ENCODE data around the gene DZIP1. TPM values are rescaled to one million over a fixed set of nuclear protein-coding genes. Genes with fewer than 3 reads are reported as not detected.

DZIP1 gene
- total and polyA plus RNA-seq, 2 of the 13 experiments (the other 11 are each of a cell fraction or from before 2014, with no cell fraction given), result 11.0 to 36.7 TPM

GRCh38 chr13:95676762-95677563 is 32.5 kb upstream of the DZIP1 start, which contains the start of gene DNAJC3 (continued):
- TF ChIP-seq ZBTB46 (CRISPR knock-in tag; IDR thresholded peaks at IDR 0.05; ENCODE audit: borderline replicate concordance) (no peak), KAT8 (CRISPR knock-in tag; IDR thresholded peaks at IDR 0.05) (peak; percentile 80), ARID2 (CRISPR knock-in tag; IDR thresholded peaks at IDR 0.05; ENCODE audit: borderline replicate concordance) (peak; percentile 77; the same call in 1 of the 2 replicates), ZNF282 (IDR thresholded peaks at IDR 0.05; ENCODE audit: partially characterized antibody) (no peak), HINFP (CRISPR knock-in tag; IDR thresholded peaks at IDR 0.05; ENCODE audit: low read depth) (peak; percentile 38; the same call in 1 of the 2 replicates), ZNF841 (CRISPR knock-in tag; IDR thresholded peaks at IDR 0.05; ENCODE audit: borderline replicate concordance) (no peak), NAIF1 (CRISPR knock-in tag; IDR thresholded peaks at IDR 0.05; ENCODE audit: borderline replicate concordance) (no peak; the same call in 1 of the 2 replicates), ZNF788 (CRISPR knock-in tag; IDR thresholded peaks at IDR 0.05; ENCODE audit: borderline replicate concordance) (peak; percentile 45; the same call in 1 of the 2 replicates), PATZ1 (CRISPR knock-in tag; IDR thresholded peaks at IDR 0.05) (peak; percentile 17), ZNF12 (CRISPR knock-in tag; IDR thresholded peaks at IDR 0.05) (0 out of 2 replicates have a peak, but pooled peaks have one; percentile 20), SAP130 (CRISPR knock-in tag; IDR thresholded peaks at IDR 0.05; ENCODE audit: low read depth) (peak; percentile 91), SMAD9 (CRISPR knock-in tag; IDR thresholded peaks at IDR 0.05) (no peak), TBX2 (CRISPR knock-in tag; IDR thresholded peaks at IDR 0.05; ENCODE audit: borderline replicate concordance) (peak; percentile 74; the same call in 1 of the 2 replicates), AFF4 (CRISPR knock-in tag; IDR thresholded peaks at IDR 0.05) (no peak), ZNF224 (CRISPR knock-in tag; IDR thresholded peaks at IDR 0.05) (0 out of 2 replicates have a peak, but pooled peaks have one; percentile 53)

Data from HepG2 (cell line).